OCI-LY1 (cell line): Measurements from ENCODE around the gene SLC25A18.

Experiments used
- H2AFZ ChIP-seq: fragments of 200-600 bp; sonication (generic), shearing (Covaris generic); 2 replicates; pipeline ENCODE4 v1.6.0; 2014; ENCODE audit warnings: antibody characterized with exemption, mild to moderate bottlenecking, low read length
- H3F3A ChIP-seq: fragments of 200-600 bp; sonication (generic), shearing (Covaris generic); 2 replicates; pipeline ENCODE4 v1.6.0; 2014; ENCODE audit warnings: mild to moderate bottlenecking, antibody characterized with exemption, low read length, moderate library complexity; ENCODE audit not compliant: insufficient read depth
- H3K27ac ChIP-seq: fragments of 200-600 bp; sonication (generic); 2 replicates; pipeline ENCODE4 v1.5.1; 2014; ENCODE audit warnings: low read length, mixed run types, mild to moderate bottlenecking, low read depth; ENCODE audit not compliant: poor library complexity, severe bottlenecking
- H3K27me3 ChIP-seq: fragments of 200-600 bp; sonication (generic); 2 replicates; pipeline ENCODE4 v1.6.0; 2014; ENCODE audit warnings: antibody characterized with exemption, mild to moderate bottlenecking, low read length, moderate library complexity; ENCODE audit not compliant: insufficient read depth
- H3K36me3 ChIP-seq: fragments of 200-600 bp; sonication (generic); 2 replicates; pipeline ENCODE4 v1.6.1; 2014; ENCODE audit warnings: mild to moderate bottlenecking, antibody characterized with exemption, low read length, moderate library complexity, mixed read lengths; ENCODE audit not compliant: insufficient read depth
- H3K4me1 ChIP-seq: fragments of 200-600 bp; sonication (generic); 2 replicates; pipeline ENCODE4 v1.5.1; 2014; ENCODE audit warnings: mild to moderate bottlenecking, low read length, moderate library complexity; ENCODE audit not compliant: insufficient read depth, severe bottlenecking
- H3K4me2 ChIP-seq: fragments of 200-600 bp; sonication (generic), shearing (Covaris generic); 2 replicates; pipeline ENCODE4 v1.6.1; 2014; ENCODE audit warnings: low read length
- H3K4me3 ChIP-seq: fragments of 200-600 bp; sonication (generic); 2 replicates; pipeline ENCODE4 v1.5.1; 2014; ENCODE audit warnings: low read length, low read depth, mild to moderate bottlenecking, mixed read lengths; ENCODE audit not compliant: poor library complexity, severe bottlenecking
- H3K79me2 ChIP-seq: fragments of 200-600 bp; shearing (Covaris generic); 2 replicates; pipeline ENCODE4 v1.6.1; 2016; ENCODE audit warnings: mixed run types, low read length, mixed read lengths; ENCODE audit not compliant: insufficient read depth
- H3K9ac ChIP-seq: fragments of 200-600 bp; sonication (generic), shearing (Covaris generic); 2 replicates; pipeline ENCODE4 v1.6.1; 2014; ENCODE audit warnings: mild to moderate bottlenecking, low read length, mixed read lengths
- H3K9me2 ChIP-seq: fragments of 200-600 bp; sonication (generic), shearing (Covaris generic); 2 replicates; pipeline ENCODE4 v1.6.1; 2014; ENCODE audit warnings: low read depth, mild to moderate bottlenecking, low read length, mixed read lengths
- H3K9me3 ChIP-seq: fragments of 200-600 bp; shearing (Covaris generic); 2 replicates; pipeline ENCODE4 v1.6.1; 2014; ENCODE audit warnings: low read length, mixed read lengths
- H4K20me1 ChIP-seq: fragments of 200-600 bp; sonication (generic), shearing (Covaris generic); 2 replicates; pipeline ENCODE4 v1.6.0; 2016; ENCODE audit warnings: mild to moderate bottlenecking, low read length; ENCODE audit not compliant: insufficient read depth
- CTCF ChIP-seq: fragments of 200-600 bp; sonication (generic), shearing (Covaris generic); IDR thresholded peaks from 2 replicates; pipeline ENCODE4 v1.5.1; 2017; ENCODE audit warnings: mild to moderate bottlenecking, antibody characterized with exemption, low read length, moderate library complexity, mixed read lengths
- EZH2 ChIP-seq: fragments of 200-600 bp; sonication (generic), shearing (Covaris generic); IDR thresholded peaks from 2 replicates; pipeline ENCODE4 v1.8.0; 2017; ENCODE audit warnings: borderline replicate concordance, mixed run types, mild to moderate bottlenecking, antibody characterized with exemption, low read length, moderate library complexity, mixed read lengths

The SLC25A18 gene

GRCh38 chr22:17589810-17590375 lies 26.6 kb downstream of the SLC25A18 start:
- H4K20me1 ChIP-seq, result no peaks in the 10 kb centered on the region
- no peak overlapping the region for H3K4me3 ChIP-seq
- H3K27me3 ChIP-seq, result no peaks in the 10 kb centered on the region
- H3K9me3 ChIP-seq, result no peaks in the 10 kb centered on the region
- peaks cover 44% of the 10 kb centered on the region for H3K36me3 ChIP-seq
- H2AFZ ChIP-seq, result no peak overlapping the region
- H3K9ac ChIP-seq, result no peak overlapping the region
- no peaks in the 10 kb centered on the region for H3K9me2 ChIP-seq
- no peaks in the 10 kb centered on the region for H3F3A ChIP-seq
- H3K4me1 ChIP-seq, result peaks cover 20% of the 10 kb centered on the region
- TF ChIP-seq CTCF, result no peak
- no peak for TF ChIP-seq EZH2
- no peak overlapping the region for H3K27ac ChIP-seq
- H3K4me2 ChIP-seq, result no peak overlapping the region
- no peaks in the 10 kb centered on the region for H3K79me2 ChIP-seq

- Histone ChIP-seq H3K9ac (no peak overlapping the region), H4K20me1 (no peaks in the 10 kb centered on the region), H3K9me3 (no peaks in the 10 kb centered on the region), H3K4me3 (no peak overlapping the region), H3F3A (no peaks in the 10 kb centered on the region), H3K9me2 (no peaks in the 10 kb centered on the region), H3K4me1 (peaks cover 27% of the 10 kb centered on the region), H2AFZ (no peak overlapping the region), H3K36me3 (peaks cover 48% of the 10 kb centered on the region), H3K27ac (no peak overlapping the region), H3K4me2 (no peak overlapping the region), H3K79me2 (no peaks in the 10 kb centered on the region), H3K27me3 (no peaks in the 10 kb centered on the region)
- TF ChIP-seq EZH2, result no peak
- no peak for TF ChIP-seq CTCF
Observed at GRCh38 chr22:17590586-17590985, 27.3 kb downstream of the SLC25A18 start.

GRCh38 chr22:17592201-17592600 lies 28.9 kb downstream of the SLC25A18 start:
- Histone ChIP-seq H3K4me2 (no peak overlapping the region), H3K27me3 (no peaks in the 10 kb centered on the region), H3K9ac (no peak overlapping the region), H3K4me1 (peaks cover 28% of the 10 kb centered on the region), H3K79me2 (no peaks in the 10 kb centered on the region), H3K4me3 (no peak overlapping the region), H2AFZ (no peak overlapping the region), H4K20me1 (no peaks in the 10 kb centered on the region), H3K27ac (no peak overlapping the region), H3K9me2 (no peaks in the 10 kb centered on the region), H3F3A (no peaks in the 10 kb centered on the region), H3K36me3 (peaks cover 62% of the 10 kb centered on the region), H3K9me3 (no peaks in the 10 kb centered on the region)
- TF ChIP-seq CTCF (no peak), EZH2 (no peak)
